Neural cell (in vitro differentiated cells): ENCODE results near the gene ITPKB. TPM values are rescaled to one million over a fixed set of nuclear protein-coding genes. Genes with fewer than 3 reads are reported as not detected.

Experiments
- H2AFZ ChIP-seq: fragments of 200-600, 300-800 bp; sonication (generic), shearing (Covaris generic); 2 replicates; pipeline ENCODE4 v1.6.0; 2014; ENCODE audit warnings: low read depth, mild to moderate bottlenecking, antibody characterized with exemption, low read length, moderate library complexity
- H3F3A ChIP-seq: fragments of 200-600 bp; shearing (Covaris generic); 2 replicates; pipeline ENCODE4 v1.6.1; 2016; ENCODE audit warnings: mild to moderate bottlenecking, moderate library complexity, mixed read lengths, antibody characterized with exemption, low read length; ENCODE audit not compliant: insufficient read depth, poor library complexity, severe bottlenecking
- H3K27ac ChIP-seq: fragments of 200-600, 300-800 bp; sonication (generic), shearing (Covaris generic); 2 replicates; pipeline ENCODE4 v1.5.1; 2014; ENCODE audit warnings: mild to moderate bottlenecking, low read length, moderate library complexity
- H3K27me3 ChIP-seq: fragments of 300-800, 200-600 bp; sonication (generic), shearing (Covaris generic); 2 replicates; pipeline ENCODE4 v1.6.0; 2014; ENCODE audit warnings: mild to moderate bottlenecking, low read depth, low read length, moderate library complexity; ENCODE audit not compliant: insufficient read depth
- H3K36me3 ChIP-seq: fragments of 300-800, 200-600 bp; sonication (generic), shearing (Covaris generic); 2 replicates; pipeline ENCODE4 v1.5.1; 2014; ENCODE audit warnings: mild to moderate bottlenecking, antibody characterized with exemption, low read length, moderate library complexity; ENCODE audit not compliant: insufficient read depth
- H3K4me2 ChIP-seq: fragments of 300-800, 200-600 bp; sonication (generic), shearing (Covaris generic); 2 replicates; pipeline ENCODE4 v1.6.0; 2014; ENCODE audit warnings: mild to moderate bottlenecking, low read length
- H3K4me3 ChIP-seq: fragments of 300-800, 200-600 bp; sonication (generic), shearing (Covaris generic); 2 replicates; pipeline ENCODE4 v1.5.1; 2014; ENCODE audit warnings: mild to moderate bottlenecking, low read length, moderate library complexity
- H3K79me2 ChIP-seq: fragments of 200-600 bp; shearing (Covaris generic); replicated peaks from 2 replicates; pipeline ENCODE4 v1.6.0; 2014; ENCODE audit warnings: mild to moderate bottlenecking, low read length, moderate library complexity; ENCODE audit not compliant: insufficient read depth
- H3K9ac ChIP-seq: fragments of 300-800, 200-600 bp; sonication (generic), shearing (Covaris generic); 2 replicates; pipeline ENCODE4 v1.6.1; 2016; ENCODE audit warnings: mild to moderate bottlenecking, low read length, mixed read lengths
- H3K9me2 ChIP-seq: fragments of 200-600 bp; shearing (Covaris generic); 2 replicates; pipeline ENCODE4 v1.6.1; 2016; ENCODE audit warnings: mild to moderate bottlenecking, low read length, mixed read lengths; ENCODE audit not compliant: insufficient read depth
- H3K9me3 ChIP-seq: fragments of 200-600, 300-800 bp; sonication (generic), shearing (Covaris generic); 2 replicates; pipeline ENCODE4 v1.6.1; 2016; ENCODE audit warnings: mild to moderate bottlenecking, mixed run types, low read length, moderate library complexity, mixed read lengths
- H4K20me1 ChIP-seq: fragments of 200-600 bp; shearing (Covaris generic); 2 replicates; pipeline ENCODE4 v1.6.1; 2016; ENCODE audit warnings: mild to moderate bottlenecking, mixed run types; ENCODE audit not compliant: insufficient read depth
- EP300 ChIP-seq: fragments of 450-650 bp; conservative IDR thresholded peaks from 2 replicates; pipeline ENCODE4 v1.6.1; 2014; ENCODE audit warnings: antibody characterized with exemption, mild to moderate bottlenecking, moderate library complexity; ENCODE audit not compliant: poor library complexity, severe bottlenecking
- EZH2 ChIP-seq: fragments of 200-600, 300-800 bp; shearing (Covaris generic), sonication (generic); IDR thresholded peaks from 2 replicates; pipeline ENCODE4 v1.6.1; 2014; ENCODE audit warnings: antibody characterized with exemption, low read length, borderline replicate concordance, mild to moderate bottlenecking; ENCODE audit not compliant: insufficient read depth, poor library complexity, severe bottlenecking
- MXI1 ChIP-seq: fragments of 450-650 bp; conservative IDR thresholded peaks from 2 replicates; pipeline ENCODE4 v1.6.1; 2014; ENCODE audit warnings: antibody characterized with exemption, mild to moderate bottlenecking; ENCODE audit not compliant: poor library complexity, severe bottlenecking
- POLR2AphosphoS5 ChIP-seq: IDR thresholded peaks from 2 replicates; pipeline ENCODE4 v1.6.1; 2012
- RAD21 ChIP-seq: fragments of 450-650 bp; conservative IDR thresholded peaks from 2 replicates; pipeline ENCODE4 v1.6.1; 2014; ENCODE audit warnings: antibody characterized with exemption, mild to moderate bottlenecking, moderate library complexity
- SMC3 ChIP-seq: fragments of 450-650 bp; conservative IDR thresholded peaks from 2 replicates; pipeline ENCODE4 v1.6.1; 2014; ENCODE audit warnings: antibody characterized with exemption, mild to moderate bottlenecking, moderate library complexity; ENCODE audit not compliant: poor library complexity
- TAF1 ChIP-seq: IDR thresholded peaks from 2 replicates; pipeline ENCODE4 v1.6.1; 2012; ENCODE audit warnings: low read depth
- polyA plus RNA-seq: library from polyadenylated mRNA; depleted of rRNA; stranded (reverse); fragments of >200 nt; gene quantifications from 2 replicates; pipeline ENCODE4 v1.2.3, GENCODE V29; 2014
- TF ChIP-seq, protein P1 (sequence below): IDR thresholded peaks from 2 replicates; pipeline ENCODE4 v1.6.1; 2012; ENCODE audit warnings: borderline replicate concordance
- TF ChIP-seq, protein P2 (sequence below): fragments of 450-650 bp; IDR thresholded peaks from 2 replicates; pipeline ENCODE4 v1.5.1; 2014; ENCODE audit warnings: antibody characterized with exemption, mild to moderate bottlenecking, moderate library complexity; ENCODE audit not compliant: poor library complexity, severe bottlenecking

The ITPKB gene
- polyA plus RNA-seq, 1 donor from 2014 or later, result 0.19 TPM

DNA sequence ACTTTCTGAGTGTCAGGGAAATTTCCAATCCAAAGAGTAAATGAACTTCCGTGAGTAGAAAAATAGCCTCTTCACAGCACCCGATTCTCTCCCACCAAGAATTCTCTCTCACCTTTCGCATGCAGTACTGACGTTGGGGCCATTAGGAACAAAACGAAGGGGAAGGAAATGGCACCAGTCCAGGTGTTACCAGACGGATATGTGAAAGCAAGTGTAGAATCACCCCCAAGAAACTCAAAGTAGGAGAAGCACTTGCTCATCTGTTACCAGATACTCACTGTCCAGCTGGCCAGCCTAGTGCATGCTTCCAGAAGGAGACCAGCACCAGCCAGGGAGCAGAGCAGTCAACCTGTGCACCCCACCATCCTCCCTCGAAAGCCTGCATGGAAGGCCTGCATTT lies 55.1 kb downstream of the ITPKB start:
- H3K36me3 ChIP-seq, result no peaks in the 10 kb centered on the region
- H4K20me1 ChIP-seq, result no peaks in the 10 kb centered on the region
- H3K4me2 ChIP-seq, result no peak overlapping the region
- H3K4me3 ChIP-seq, result no peak overlapping the region
- H3K27me3 ChIP-seq, result no peaks in the 10 kb centered on the region
- no peaks in the 10 kb centered on the region for H3K9me2 ChIP-seq
- no peak overlapping the region for H3K27ac ChIP-seq
- H3K79me2 ChIP-seq, result no peaks in the 10 kb centered on the region
- TF ChIP-seq RAD21 (no peak), SMC3 (no peak), TAF1 (no peak), EZH2 (no peak), POLR2AphosphoS5 (no peak), EP300 (no peak), MXI1 (no peak)
- TF ChIP-seq, protein P1, sequence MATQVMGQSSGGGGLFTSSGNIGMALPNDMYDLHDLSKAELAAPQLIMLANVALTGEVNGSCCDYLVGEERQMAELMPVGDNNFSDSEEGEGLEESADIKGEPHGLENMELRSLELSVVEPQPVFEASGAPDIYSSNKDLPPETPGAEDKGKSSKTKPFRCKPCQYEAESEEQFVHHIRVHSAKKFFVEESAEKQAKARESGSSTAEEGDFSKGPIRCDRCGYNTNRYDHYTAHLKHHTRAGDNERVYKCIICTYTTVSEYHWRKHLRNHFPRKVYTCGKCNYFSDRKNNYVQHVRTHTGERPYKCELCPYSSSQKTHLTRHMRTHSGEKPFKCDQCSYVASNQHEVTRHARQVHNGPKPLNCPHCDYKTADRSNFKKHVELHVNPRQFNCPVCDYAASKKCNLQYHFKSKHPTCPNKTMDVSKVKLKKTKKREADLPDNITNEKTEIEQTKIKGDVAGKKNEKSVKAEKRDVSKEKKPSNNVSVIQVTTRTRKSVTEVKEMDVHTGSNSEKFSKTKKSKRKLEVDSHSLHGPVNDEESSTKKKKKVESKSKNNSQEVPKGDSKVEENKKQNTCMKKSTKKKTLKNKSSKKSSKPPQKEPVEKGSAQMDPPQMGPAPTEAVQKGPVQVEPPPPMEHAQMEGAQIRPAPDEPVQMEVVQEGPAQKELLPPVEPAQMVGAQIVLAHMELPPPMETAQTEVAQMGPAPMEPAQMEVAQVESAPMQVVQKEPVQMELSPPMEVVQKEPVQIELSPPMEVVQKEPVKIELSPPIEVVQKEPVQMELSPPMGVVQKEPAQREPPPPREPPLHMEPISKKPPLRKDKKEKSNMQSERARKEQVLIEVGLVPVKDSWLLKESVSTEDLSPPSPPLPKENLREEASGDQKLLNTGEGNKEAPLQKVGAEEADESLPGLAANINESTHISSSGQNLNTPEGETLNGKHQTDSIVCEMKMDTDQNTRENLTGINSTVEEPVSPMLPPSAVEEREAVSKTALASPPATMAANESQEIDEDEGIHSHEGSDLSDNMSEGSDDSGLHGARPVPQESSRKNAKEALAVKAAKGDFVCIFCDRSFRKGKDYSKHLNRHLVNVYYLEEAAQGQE, result no peak
- TF ChIP-seq, protein P2, sequence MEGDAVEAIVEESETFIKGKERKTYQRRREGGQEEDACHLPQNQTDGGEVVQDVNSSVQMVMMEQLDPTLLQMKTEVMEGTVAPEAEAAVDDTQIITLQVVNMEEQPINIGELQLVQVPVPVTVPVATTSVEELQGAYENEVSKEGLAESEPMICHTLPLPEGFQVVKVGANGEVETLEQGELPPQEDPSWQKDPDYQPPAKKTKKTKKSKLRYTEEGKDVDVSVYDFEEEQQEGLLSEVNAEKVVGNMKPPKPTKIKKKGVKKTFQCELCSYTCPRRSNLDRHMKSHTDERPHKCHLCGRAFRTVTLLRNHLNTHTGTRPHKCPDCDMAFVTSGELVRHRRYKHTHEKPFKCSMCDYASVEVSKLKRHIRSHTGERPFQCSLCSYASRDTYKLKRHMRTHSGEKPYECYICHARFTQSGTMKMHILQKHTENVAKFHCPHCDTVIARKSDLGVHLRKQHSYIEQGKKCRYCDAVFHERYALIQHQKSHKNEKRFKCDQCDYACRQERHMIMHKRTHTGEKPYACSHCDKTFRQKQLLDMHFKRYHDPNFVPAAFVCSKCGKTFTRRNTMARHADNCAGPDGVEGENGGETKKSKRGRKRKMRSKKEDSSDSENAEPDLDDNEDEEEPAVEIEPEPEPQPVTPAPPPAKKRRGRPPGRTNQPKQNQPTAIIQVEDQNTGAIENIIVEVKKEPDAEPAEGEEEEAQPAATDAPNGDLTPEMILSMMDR, result no peak
- H2AFZ ChIP-seq, result no peak overlapping the region
- H3K9ac ChIP-seq, result no peak overlapping the region
- H3K9me3 ChIP-seq, result no peaks in the 10 kb centered on the region
- no peaks in the 10 kb centered on the region for H3F3A ChIP-seq

DNA sequence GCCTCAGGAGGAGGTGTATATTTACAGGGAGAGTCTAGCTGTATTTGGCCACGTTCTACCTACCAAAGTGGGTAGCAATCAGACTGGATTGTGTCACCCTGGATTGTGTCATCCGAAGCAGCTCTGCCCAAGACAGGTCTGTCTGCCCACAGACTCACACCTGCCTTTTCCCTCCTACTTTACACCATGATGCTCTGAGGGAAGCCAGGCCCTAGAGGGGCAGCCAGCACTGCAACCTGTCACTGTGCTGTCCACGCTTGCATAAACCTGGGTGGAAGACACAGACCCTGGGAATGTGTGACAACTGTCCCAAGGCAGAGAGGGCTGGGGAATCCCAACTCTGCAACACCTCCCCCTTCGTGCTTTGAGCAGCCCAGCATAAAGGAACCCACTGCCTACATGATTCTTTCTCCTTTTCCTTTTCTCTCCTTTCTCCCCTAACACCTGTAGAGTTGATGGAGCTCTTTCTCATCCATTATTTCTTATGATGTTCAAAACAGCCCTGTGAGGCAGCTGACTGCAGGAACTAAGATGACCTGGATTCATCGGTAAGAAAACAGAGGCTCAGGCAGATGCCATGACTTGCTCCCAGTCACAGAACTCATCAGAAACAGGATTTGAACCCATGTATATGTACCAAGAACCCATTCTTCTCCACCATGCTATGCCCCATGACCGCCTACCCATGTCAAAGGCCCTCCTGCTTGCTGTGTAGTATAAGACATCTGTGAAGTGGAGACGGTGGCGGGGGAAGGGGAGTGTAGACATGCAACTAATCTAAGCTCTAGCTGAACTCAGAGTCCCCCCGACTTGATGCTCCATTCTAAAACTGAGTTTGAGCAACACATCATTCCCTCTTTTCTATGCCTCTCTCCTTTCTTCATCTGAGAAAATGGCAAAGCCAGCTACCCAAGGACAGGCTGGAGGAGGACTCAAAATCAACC lies 55.9 kb downstream of the ITPKB start:
- no peaks in the 10 kb centered on the region for H3K9me3 ChIP-seq
- no peak overlapping the region for H3K27ac ChIP-seq

More for the DNA sequence above, 55.9 kb downstream of the ITPKB start:
- Histone ChIP-seq H2AFZ (no peak overlapping the region), H4K20me1 (no peaks in the 10 kb centered on the region), H3K9ac (no peak overlapping the region), H3F3A (no peaks in the 10 kb centered on the region), H3K4me2 (no peak overlapping the region), H3K4me3 (no peak overlapping the region), H3K79me2 (no peaks in the 10 kb centered on the region), H3K36me3 (no peaks in the 10 kb centered on the region), H3K27me3 (no peaks in the 10 kb centered on the region), H3K9me2 (no peaks in the 10 kb centered on the region)
- TF ChIP-seq POLR2AphosphoS5 (no peak), SMC3 (no peak)
